GM12873 (cell line): Measurements from ENCODE around the gene LYAR.
A peak's percentile ranks its signal among the peaks of the same experiment; 100 is the strongest.

Experiments
- TF ChIP-seq, protein P1 (sequence below): IDR thresholded peaks from 2 replicates; pipeline ENCODE4 v1.5.1; 2012; ENCODE audit warnings: low read depth, mild to moderate bottlenecking, moderate library complexity, low read length, control low read depth; ENCODE audit not compliant: insufficient read depth; ENCODE audit errors: missing control alignments

LYAR gene, protein sequence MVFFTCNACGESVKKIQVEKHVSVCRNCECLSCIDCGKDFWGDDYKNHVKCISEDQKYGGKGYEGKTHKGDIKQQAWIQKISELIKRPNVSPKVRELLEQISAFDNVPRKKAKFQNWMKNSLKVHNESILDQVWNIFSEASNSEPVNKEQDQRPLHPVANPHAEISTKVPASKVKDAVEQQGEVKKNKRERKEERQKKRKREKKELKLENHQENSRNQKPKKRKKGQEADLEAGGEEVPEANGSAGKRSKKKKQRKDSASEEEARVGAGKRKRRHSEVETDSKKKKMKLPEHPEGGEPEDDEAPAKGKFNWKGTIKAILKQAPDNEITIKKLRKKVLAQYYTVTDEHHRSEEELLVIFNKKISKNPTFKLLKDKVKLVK

DNA sequence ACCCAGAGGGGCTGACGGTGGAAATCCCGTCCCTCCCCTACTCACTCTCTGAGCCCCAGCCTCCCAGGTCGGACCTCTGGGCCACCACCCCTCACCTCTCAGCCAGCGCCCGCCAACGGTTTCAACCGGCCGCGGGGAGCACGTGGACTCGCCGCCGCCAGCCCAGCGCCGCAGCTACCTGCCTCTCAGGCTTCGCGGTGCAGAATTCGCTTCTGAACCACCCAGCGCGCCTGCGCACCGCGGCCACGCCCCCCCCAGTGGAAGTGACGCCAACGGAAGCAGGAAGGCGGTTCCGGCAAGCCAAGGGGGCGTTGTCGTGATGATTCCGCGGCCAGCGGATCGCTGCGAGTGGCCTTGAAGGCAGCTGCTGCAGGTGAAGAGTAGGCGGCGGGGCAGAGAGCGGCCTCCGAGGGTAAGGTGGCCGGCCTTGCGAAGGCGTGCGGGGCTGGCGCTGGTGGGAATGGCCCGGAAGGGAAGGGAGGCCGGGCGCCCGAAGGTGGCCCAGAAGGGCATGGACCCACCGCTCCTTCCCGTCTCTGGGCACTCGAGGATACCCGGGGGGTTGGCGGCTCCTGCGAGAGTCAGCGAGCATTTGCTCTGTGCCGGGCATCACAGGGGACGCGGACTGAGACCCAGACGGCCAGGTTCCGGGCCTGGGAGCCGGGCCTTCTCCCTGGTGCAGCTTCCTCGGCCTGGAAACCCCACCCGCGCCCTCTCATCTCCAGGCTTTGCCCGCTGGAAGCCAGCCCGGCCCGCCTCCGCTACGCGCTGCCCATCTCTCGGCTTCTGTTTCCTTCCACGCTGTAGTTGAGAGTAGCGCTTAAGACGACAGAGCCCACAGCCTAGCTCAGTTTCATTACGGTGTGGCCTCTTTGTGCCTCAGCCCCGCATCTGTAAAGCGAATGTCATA lies at the start of gene LYAR, which contains the start of gene ZBTB49:
Gene LYAR (minus strand): TSS at position 214 of the 910 bp plus-strand sequence. CDS start 6,412 bp downstream, outside the sequence.
Gene ZBTB49 (plus strand): TSS at position 311 of the 910 bp plus-strand sequence. CDS start 9,695 bp downstream, outside the sequence.
- TF ChIP-seq, protein P1, sequence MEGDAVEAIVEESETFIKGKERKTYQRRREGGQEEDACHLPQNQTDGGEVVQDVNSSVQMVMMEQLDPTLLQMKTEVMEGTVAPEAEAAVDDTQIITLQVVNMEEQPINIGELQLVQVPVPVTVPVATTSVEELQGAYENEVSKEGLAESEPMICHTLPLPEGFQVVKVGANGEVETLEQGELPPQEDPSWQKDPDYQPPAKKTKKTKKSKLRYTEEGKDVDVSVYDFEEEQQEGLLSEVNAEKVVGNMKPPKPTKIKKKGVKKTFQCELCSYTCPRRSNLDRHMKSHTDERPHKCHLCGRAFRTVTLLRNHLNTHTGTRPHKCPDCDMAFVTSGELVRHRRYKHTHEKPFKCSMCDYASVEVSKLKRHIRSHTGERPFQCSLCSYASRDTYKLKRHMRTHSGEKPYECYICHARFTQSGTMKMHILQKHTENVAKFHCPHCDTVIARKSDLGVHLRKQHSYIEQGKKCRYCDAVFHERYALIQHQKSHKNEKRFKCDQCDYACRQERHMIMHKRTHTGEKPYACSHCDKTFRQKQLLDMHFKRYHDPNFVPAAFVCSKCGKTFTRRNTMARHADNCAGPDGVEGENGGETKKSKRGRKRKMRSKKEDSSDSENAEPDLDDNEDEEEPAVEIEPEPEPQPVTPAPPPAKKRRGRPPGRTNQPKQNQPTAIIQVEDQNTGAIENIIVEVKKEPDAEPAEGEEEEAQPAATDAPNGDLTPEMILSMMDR: no peak

DNA sequence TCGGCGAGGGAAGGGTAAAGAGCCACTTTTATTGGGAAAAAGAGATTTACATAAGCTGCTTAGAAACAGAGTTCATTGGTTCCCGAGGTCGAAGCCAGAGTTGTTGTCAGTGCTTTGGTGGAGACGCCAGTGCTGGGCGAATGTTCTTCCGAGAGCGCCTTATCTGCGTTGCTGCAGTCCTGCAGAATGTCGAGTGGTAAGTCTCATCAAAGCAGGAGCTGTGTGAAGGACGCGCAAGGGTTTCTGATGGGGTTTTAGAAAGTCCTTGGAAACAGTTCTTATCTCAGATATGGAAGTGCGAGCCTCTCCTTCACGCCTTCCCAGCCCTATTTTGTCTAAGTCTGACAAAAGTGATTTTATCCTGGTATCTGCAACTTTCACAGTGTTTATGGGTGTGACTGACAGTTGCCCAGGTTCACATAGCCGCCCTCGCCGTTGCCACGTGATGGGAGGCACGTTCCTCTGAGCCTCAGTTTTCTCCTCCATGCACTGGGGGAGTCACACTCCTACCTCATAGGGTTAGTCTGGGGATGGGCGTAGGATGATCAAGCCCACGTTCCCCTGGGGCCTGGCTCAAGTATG lies 49.6 kb upstream of the LYAR start:
- TF ChIP-seq, protein P1: no peak

DNA sequence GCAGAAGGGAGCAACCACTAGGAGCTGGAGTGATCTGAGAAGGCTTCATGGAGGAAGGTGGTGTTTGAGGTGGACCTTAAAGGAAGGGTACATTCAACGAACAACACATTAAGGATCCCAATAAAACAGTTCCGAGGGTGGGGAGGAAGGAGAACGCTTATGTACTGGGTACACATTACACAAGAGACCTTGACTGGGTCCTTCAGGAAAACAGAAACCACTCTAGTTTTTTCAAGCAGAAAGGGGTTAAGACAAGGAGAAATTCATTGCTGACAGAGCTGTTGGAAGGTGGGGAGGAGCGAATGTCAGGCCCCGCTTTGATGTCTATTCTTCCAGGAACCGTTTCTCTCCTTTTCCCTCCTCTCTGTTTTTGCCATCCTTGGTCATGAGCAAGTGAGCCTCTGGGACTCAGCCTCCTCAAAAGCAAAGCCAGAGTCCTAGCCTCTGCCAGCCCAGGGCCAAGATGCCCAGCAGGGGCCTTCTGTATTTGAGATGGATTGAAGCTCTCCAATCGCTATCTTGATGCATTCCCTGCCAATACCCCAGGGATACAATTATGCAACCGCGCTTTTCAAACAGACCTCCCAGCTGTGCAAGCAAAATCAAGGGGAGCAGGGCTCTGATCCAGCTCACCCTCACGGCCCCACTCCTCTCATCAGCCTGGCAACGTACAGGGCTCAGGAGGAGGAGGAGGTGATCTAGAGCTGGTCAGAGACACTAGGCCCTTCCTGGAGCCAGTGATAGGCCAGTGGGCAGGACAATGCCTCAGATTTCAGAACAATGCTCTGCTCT lies 48.5 kb upstream of the LYAR start:
- TF ChIP-seq, protein P1: no peak

DNA sequence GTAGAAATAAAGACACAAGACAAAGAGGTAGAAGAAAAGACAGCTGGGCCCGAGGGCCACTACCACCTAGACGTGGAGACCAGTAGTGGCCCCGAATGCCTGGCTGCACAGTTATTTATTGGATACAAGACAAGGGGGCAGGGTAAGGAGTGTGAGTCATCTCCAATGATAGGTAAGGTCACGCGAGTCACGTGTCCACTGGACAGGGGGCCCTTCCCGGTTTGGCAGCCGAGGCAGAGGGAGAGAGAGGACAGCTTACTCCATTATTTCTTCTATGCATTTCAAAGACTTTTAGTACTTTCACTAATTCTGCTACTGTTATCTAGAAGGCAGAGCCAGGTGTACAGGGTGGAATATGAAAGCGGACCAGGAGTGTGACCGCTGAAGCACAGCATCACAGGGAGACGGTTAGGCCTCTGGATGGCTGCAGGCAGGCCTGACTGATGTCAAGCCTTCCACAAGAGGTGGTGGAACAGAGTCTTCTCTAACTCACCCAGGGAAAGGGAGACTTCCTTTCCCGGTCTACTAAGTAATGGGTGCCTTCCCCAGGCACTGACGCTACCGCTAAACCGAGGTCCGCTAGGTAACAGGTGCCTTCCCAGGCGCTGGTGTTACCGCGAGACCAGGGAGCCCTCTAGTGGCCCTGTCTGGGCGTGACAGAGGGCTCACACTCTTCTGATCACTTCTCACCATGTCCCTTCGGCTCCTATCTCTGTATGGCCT lies 45.0 kb upstream of the LYAR start:
- TF ChIP-seq, protein P1: peak; percentile 87

DNA sequence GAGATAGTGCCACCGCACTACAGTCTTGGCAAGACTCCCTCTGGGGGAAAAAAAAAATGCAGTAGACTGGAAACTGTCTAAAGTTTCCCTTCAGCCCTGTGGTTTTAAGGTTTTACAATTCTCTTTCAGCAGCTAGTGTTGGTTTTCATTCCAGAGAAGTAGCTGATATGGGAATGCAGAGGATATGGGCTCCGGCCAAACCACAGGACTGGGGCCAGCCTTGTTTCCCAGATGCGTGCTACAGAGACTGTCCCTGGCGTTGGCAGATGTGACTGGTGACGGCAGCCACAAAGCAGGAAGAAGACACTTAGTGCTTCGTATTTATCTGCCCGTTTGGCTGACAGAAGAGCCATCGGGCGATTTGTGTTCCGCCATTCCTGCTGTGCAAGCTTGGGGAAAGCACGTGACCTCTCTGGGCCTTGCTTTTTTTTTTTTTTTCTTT lies 43.3 kb upstream of the LYAR start:
- TF ChIP-seq, protein P1: no peak

DNA sequence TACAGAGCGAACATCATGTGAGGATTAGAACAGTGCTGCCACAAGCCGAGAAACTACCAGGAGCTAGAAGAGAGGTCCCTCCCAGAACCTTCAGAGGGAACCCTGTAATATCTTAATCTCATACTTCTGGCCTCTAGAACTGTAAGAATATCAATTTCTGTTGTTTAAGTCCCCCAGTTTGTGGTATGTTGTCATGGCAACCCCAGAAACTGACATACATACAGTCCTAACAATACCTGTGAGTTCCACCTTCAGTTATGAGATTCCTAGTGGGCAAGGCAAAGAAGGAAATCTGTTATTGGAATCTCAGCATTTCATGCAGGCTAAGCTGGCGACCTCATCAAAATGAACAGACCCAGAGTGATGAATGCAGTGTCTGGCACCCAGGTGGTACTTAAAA lies 42.6 kb upstream of the LYAR start:
- TF ChIP-seq, protein P1: no peak
